GM21529 (cell line): Measurements from ENCODE around the gene KCNB1.
"Not testable (repeated sequence)": the region's sequence is repeated elsewhere in the genome, so short reads cannot be mapped to it uniquely, and the experiment has no call there.

Experiments used
- ATAC-seq: cut with Tn5 transposase; IDR thresholded peaks from one replicate; pipeline ENCODE4 v1.9.1; 2021; ENCODE audit not compliant: unreplicated experiment

The KCNB1 gene

DNA sequence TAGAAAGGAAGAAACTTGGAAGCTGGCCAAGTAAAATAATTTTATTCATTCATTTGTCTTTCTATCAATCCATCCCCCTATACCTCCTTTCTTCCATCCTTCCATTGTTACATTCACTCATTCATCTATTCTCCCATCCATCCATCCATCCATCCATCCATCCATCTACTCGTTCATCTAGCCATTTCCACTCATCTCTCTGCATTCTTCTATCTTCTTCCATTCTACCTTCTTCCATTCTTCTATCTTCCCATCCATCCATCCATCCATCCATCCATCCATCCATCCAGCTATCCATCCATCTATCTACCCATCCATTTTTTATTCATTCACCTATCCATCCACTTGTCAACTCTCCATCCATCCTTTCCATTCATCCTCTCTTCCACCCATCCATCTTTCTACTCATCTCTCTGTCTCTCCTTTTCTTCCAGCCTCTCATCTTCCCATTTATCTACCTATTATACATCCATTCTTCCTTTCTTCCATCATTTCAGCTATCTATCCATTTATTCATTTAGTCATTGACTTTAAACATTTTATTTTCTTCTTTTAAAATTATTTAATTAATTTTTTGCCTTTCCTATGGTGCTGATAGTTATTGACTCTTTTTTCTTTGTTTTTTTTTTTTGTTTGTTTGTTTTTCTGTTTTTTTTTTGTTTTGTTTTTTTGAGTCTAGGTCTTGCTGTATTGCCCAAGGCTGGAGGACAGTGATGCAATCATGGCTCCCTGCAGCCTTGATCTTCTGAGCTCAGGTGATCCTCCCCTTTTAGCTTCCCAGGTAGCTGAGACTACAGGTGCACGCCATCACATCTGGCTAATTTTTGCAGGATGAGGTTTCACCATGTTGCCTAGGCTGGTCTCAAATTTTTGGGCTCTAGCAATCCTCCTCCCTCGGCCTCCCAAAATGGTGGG lies 151.5 kb downstream of the KCNB1 start:
- no peak for ATAC-seq

DNA sequence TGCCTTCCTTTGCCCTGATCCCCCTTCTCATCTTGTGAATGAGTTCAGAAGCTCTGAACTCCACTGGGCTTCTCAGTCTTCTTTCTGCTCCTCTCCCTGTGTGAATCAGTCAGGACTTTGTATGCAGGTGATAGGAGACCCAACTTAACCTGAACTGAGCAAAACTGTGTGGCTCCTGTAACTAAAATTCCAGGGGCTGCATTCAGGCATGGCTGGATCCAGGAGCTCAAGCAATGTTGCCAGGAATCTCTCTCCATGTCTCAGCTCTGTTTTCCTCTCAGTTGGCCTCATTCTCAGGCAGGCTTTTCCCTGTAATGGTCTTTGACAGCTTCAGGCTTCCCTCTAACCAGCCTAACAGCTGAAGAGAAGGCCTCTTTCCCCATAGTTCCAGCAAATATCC lies 153.7 kb downstream of the KCNB1 start:
- ATAC-seq = no peak

GRCh38 chr20:49326026-49326425 lies 156.4 kb downstream of the KCNB1 start:
- no peak for ATAC-seq

DNA sequence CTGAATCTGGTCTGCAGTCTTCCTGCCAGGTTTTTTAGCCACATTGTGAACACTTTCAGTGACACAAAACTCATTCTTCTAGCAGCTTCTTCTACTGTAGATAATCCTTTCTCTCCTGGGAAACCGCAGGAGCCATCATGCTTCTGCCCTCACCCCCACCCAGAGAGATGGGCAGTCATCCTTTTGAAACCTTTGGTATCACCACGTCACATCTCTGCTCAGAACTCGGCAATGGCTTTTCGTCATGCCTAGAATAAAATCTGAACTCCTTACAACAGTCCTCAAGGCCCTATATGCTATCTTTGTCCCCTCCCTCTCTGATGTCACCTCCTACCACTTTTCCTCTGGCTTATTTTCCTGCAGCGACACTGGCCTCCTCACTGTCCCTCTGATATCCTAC lies 158.2 kb downstream of the KCNB1 start:
- no peak for ATAC-seq

DNA sequence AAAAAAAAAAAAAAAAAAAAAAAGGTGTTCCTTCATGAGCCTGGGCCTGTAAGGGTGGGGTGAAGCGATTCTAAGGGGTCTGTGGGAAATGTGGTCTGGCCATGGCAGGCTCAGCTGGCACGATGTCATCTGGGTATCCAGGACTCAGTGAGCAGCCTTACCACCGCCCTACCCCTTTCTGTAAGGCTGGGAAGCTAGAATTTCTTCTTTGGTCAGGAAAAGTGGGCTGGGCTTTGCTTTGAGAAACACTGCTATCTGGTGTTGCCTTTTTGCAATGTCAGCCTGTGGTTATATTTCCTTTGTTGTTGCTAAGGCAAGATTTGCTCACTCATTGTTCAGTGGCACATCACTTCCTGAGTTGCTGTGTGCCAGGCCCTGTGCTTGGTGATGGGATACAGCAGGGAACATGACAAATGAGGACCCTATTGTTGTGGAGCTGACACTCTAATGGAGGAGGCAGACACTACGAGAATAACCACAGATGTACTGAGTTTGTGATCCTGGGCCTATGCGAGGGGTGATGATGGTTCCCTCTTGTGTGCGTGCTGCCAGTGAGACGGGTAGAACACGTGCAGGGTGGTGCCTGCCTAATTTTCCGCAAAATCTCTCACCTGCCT lies 158.7 kb downstream of the KCNB1 start:
- ATAC-seq = no peak

GRCh38 chr20:49320460-49320859 lies 162.0 kb downstream of the KCNB1 start:
- no peak for ATAC-seq

DNA sequence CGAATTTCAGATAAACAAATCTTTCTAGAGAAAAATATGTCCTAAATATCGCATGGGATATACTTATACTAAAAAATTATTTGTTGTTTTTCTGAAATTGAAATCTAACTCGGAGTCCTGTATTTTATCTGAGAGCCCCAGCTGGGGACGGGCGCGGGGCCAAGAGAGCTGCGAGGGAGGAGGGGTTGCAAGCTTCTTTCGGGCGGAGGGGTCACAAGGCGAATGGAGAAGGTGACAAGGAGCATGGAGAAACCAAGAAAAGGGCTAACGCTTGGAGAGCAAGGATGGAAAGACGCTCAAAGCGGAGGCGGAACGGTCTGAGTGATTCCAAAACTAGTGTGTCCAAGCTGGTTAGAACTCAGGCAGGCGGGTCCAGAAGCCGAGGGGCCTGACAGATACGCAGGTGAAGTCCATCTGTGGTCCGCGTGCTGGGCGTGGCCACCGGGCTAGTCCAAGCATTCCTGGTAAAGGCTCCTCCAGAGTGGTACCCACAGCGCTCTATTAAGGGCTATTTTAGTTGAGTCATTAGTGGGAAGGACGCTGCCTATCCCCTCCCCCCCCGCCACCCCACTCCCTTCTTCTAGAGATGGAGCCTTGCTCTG lies 163.2 kb downstream of the KCNB1 start:
- no peak for ATAC-seq

- no peak for ATAC-seq
Observed at GRCh38 chr20:49318430-49319207, 163.8 kb downstream of the KCNB1 start.

DNA sequence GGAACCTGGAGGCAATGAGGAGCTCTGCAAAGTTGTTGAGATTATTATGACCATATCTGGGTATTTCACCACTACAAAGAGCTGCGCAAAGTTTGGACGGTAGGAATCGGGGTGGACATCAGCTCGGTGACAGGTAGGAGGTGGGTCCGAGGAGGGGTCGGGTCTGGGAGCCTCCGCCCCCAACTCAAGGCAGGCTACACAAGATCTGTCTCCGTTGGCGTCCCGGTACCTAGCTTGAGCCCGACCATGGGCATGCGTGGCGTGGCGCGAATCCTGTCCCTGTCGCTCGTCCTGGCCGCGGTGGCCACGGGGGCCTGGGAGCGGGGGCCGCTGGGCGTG lies 164.4 kb downstream of the KCNB1 start:
- no peak for ATAC-seq

DNA sequence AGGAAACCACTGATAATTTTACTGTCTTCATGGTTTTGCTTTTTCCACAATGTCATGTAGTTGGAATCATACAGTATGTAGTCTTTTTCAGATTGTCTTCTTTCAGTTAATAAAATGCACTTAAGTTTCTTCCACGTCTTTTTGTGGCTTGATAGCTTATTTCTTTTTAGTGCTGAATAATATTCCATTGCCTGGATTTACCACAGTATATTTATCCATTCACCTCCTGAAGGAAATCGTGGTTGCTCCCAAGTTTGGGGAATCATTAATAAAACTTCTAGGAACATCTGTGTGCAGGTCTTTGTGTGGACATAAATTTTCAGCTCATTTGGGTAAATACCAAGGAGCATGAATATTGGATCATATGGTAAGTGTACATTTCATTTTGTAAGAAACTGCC lies 165.8 kb downstream of the KCNB1 start:
- no peak for ATAC-seq

DNA sequence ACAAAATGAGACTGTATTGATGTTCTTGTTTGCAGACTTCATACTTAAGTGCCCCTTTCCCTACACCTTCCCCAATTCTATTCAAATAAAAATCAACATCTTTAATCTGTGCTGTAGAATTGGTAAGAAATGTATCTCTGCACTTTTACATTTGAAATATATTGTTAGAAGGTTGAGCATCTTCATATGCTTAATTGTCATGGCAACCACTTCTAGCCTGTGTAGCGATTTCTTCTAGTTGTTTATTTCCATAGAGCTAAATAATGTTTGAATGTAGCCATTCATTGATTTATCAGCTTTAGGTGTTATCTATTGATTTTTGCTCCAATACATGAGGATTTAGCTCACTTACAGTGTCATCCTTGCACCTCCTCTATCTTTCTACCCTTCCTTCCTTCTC lies 166.9 kb downstream of the KCNB1 start:
- no peak for ATAC-seq

- not testable (repeated sequence) for ATAC-seq
Observed at GRCh38 chr20:49314052-49314451, 168.4 kb downstream of the KCNB1 start.
